HepG2 (cell line): Measurements from ENCODE around the gene UVSSA. TPM values are rescaled to one million over a fixed set of nuclear protein-coding genes. Genes with fewer than 3 reads are reported as not detected.

Source experiments
- ATAC-seq: fragments of 200-7000 bp; cut with Tn5 transposase; 3 replicates; pipeline ENCODE4 v1.9.1; 2020; ENCODE audit warnings: mild to moderate bottlenecking, moderate library complexity
- BruUV-seq: library from RNA; stranded (reverse); fragments of 400-500 nt; replicated peaks from 2 replicates; lab custom pipeline; 2021; lab: Mats Ljungman, UMichigan
- CTCF ChIA-PET: fragments of 300-600 bp; formaldehyde crosslinking; extraction: SDS; loops from one replicate; lab custom pipeline; 2021; ENCODE audit warnings: low total read pairs, inconsistent platforms, low intra/inter-chr PET ratio; lab: Yijun Ruan, JAX
- POLR2A ChIA-PET: fragments of 350-600 bp; sonication (Branson Sonifier 250); formaldehyde crosslinking; loops from one replicate; lab custom pipeline; 2020; ENCODE audit warnings: antibody characterized with exemption, inconsistent platforms; lab: Yijun Ruan, JAX
- DNase-seq: peaks from one replicate; pipeline ENCODE4 v3.0.0-alpha.2; 2015; ENCODE audit warnings: low spot score
- FAIRE-seq: peaks from 3 replicates; lab custom pipeline; 2011; peaks lifted over from hg19 to GRCh38; lab: Jason Lieb, UNC
- H2AFZ ChIP-seq: one replicate; pipeline ENCODE4 v1.6.1; 2011; ENCODE audit warnings: low read length, inconsistent platforms
- H3K27ac ChIP-seq: fragments of 300-600 bp; 3 replicates; pipeline ENCODE4 v1.8.0; 2011; ENCODE audit warnings: mixed run types, mild to moderate bottlenecking, mixed read lengths, low read length, inconsistent platforms; ENCODE audit not compliant: insufficient read depth; ENCODE audit errors: extremely low read length
- H3K27me3 ChIP-seq, 2 experiments: fragments of 200-600 bp in 1 of 2; 2 replicates in 1 of 2; 3 replicates in 1 of 2; pipeline versions ENCODE4 v1.6.0 to v1.8.0; 2011; ENCODE audit warnings: low read length in 2 of 2, mild to moderate bottlenecking in 2 of 2, moderate library complexity in 2 of 2, inconsistent platforms in 1 of 2; ENCODE audit not compliant: insufficient read depth in 2 of 2, control insufficient read depth in 1 of 2
- H3K36me3 ChIP-seq, 2 experiments: fragments of 200-600 bp in 1 of 2; replicated peaks in 1 of 2; 2 replicates in 1 of 2; 3 replicates in 1 of 2; pipeline versions ENCODE4 v1.5.1 to v1.8.0; 2011; ENCODE audit warnings: low read length in 2 of 2, inconsistent platforms in 1 of 2; ENCODE audit not compliant: insufficient read depth in 2 of 2, control insufficient read depth in 1 of 2
- H3K4me1 ChIP-seq: 2 replicates; pipeline ENCODE4 v1.5.1; 2012; ENCODE audit warnings: low read length, inconsistent platforms; ENCODE audit not compliant: insufficient read depth
- H3K4me2 ChIP-seq: 2 replicates; pipeline ENCODE4 v1.6.0; 2011; ENCODE audit warnings: low read depth, low read length, inconsistent platforms
- H3K4me3 ChIP-seq, 3 experiments: fragments of 200-600 bp in 1 of 3; sonication (generic), shearing (Covaris generic) in 1 of 3; replicated peaks in 1 of 3; 2 replicates each; pipeline ENCODE4 v1.5.1; 2011 to 2016; ENCODE audit warnings: low read length in 3 of 3, inconsistent platforms in 2 of 3, low read depth in 2 of 3, mild to moderate bottlenecking in 2 of 3, control low read depth in 1 of 3, mixed read lengths in 1 of 3; ENCODE audit not compliant: insufficient read depth in 1 of 3
- H3K79me2 ChIP-seq: one replicate; pipeline ENCODE4 v1.6.1; 2011; ENCODE audit warnings: low read length, inconsistent platforms; ENCODE audit not compliant: insufficient read depth
- H3K9ac ChIP-seq: 2 replicates; pipeline ENCODE4 v1.6.0; 2011; ENCODE audit warnings: mild to moderate bottlenecking, low read depth, low read length, inconsistent platforms; ENCODE audit not compliant: insufficient read depth
- H3K9me3 ChIP-seq: 2 replicates; pipeline ENCODE4 v1.5.1; 2012; ENCODE audit warnings: mild to moderate bottlenecking, low read length
- H4K20me1 ChIP-seq: 2 replicates; pipeline ENCODE4 v1.6.0; 2011; ENCODE audit warnings: inconsistent platforms, mild to moderate bottlenecking, low read length, moderate library complexity; ENCODE audit not compliant: insufficient read depth
- ARHGAP35 ChIP-seq: sonication (generic); formaldehyde crosslinking; IDR thresholded peaks from 2 replicates; pipeline ENCODE4 v1.9.0; 2022; ENCODE audit warnings: mild to moderate bottlenecking, inconsistent platforms, moderate library complexity, missing genetic modification reagents, borderline replicate concordance
- ATAD3A ChIP-seq: sonication (generic); formaldehyde crosslinking; IDR thresholded peaks from 2 replicates; pipeline ENCODE4 v1.4.0; 2020; ENCODE audit warnings: missing genetic modification reagents
- CBX1 ChIP-seq: IDR thresholded peaks from one replicate; pipeline ENCODE4 v1.6.1; 2016; ENCODE audit warnings: antibody characterized with exemption, low read depth
- FOXA1 ChIP-seq, 2 experiments: fragments of 450-650 bp in 1 of 2; sonication (generic) in 1 of 2; formaldehyde crosslinking in 1 of 2; IDR thresholded peaks; 2 replicates each; pipeline versions ENCODE4 v1.4.0 to v1.6.1; 2016 to 2020; ENCODE audit warnings: missing genetic modification reagents in 1 of 2
- HOXD1 ChIP-seq: sonication (generic); formaldehyde crosslinking; IDR thresholded peaks from 2 replicates; pipeline ENCODE4 v1.5.0; 2020; ENCODE audit warnings: missing genetic modification reagents
- MATR3 ChIP-seq: sonication (generic); formaldehyde crosslinking; IDR thresholded peaks from 2 replicates; pipeline ENCODE4 v1.4.0; 2020; ENCODE audit warnings: missing genetic modification reagents
- MIER3 ChIP-seq: IDR thresholded peaks from 2 replicates; pipeline ENCODE4 v1.6.1; 2016; ENCODE audit warnings: missing compliant biosample characterization, borderline replicate concordance
- POLR2AphosphoS5 ChIP-seq: IDR thresholded peaks from 2 replicates; pipeline ENCODE4 v1.6.1; 2012; ENCODE audit warnings: low read depth, low read length
- RXRB ChIP-seq: IDR thresholded peaks from 2 replicates; pipeline ENCODE4 v1.6.1; 2016; ENCODE audit warnings: borderline replicate concordance, missing genetic modification reagents, missing compliant biosample characterization
- SIN3A ChIP-seq: IDR thresholded peaks from 2 replicates; pipeline ENCODE4 v1.6.1; 2011; ENCODE audit warnings: low read depth, mild to moderate bottlenecking, control low read depth, low read length, borderline replicate concordance
- SP4 ChIP-seq: sonication (generic); formaldehyde crosslinking; IDR thresholded peaks from 2 replicates; pipeline ENCODE4 v1.8.1; 2023; ENCODE audit warnings: mild to moderate bottlenecking, missing genetic modification reagents
- ZBTB43 ChIP-seq: sonication (generic); formaldehyde crosslinking; conservative IDR thresholded peaks from 2 replicates; pipeline ENCODE4 v1.4.0; 2020; ENCODE audit warnings: missing genetic modification reagents
- ZBTB44 ChIP-seq: sonication (generic); formaldehyde crosslinking; IDR thresholded peaks from 2 replicates; pipeline ENCODE4 v1.4.0; 2020; ENCODE audit warnings: missing genetic modification reagents
- ZC3H13 ChIP-seq: sonication (generic); formaldehyde crosslinking; IDR thresholded peaks from 2 replicates; pipeline ENCODE4 v1.8.1; 2023; ENCODE audit warnings: mild to moderate bottlenecking, missing genetic modification reagents, moderate library complexity
- ZNF230 ChIP-seq: sonication (generic); formaldehyde crosslinking; IDR thresholded peaks from 2 replicates; pipeline ENCODE4 v1.4.0; 2020; ENCODE audit warnings: mild to moderate bottlenecking, missing genetic modification reagents
- ZNF816 ChIP-seq: sonication (generic); formaldehyde crosslinking; IDR thresholded peaks from 2 replicates; pipeline ENCODE4 v1.8.0; 2022; ENCODE audit warnings: missing genetic modification reagents, mild to moderate bottlenecking, borderline replicate concordance
- ZSCAN30 ChIP-seq: sonication (generic); formaldehyde crosslinking; IDR thresholded peaks from 2 replicates; pipeline ENCODE4 v1.5.0; 2020; ENCODE audit warnings: mild to moderate bottlenecking, missing genetic modification reagents
- WGBS: methylation state at CpG from one replicate; pipeline ENCODE4 v1.1.6; 2017; ENCODE audit warnings: low lambda C conversion rate; 5-methylcytosine and 5-hydroxymethylcytosine counted together
- in situ Hi-C: cut with HindIII; loops from 2 replicates; pipeline ENCODE4 v1.10.0; 2017; ENCODE audit warnings: low pct_unique_long_range_greater_than_20kb; ENCODE audit not compliant: extremely low pct_ligation_motif_present
- intact Hi-C: fragments of 100-400 bp; cut with micrococcal nuclease; formaldehyde crosslinking; loops from one replicate; pipeline ENCODE4 v1.10.0; 2022; ENCODE audit not compliant: unreplicated experiment
- polyA plus RNA-seq, 8 experiments: library from polyadenylated mRNA; depleted of rRNA in 3 of 8; stranded (reverse) in 7 of 8; unstranded in 1 of 8; fragments of >200 nt; fragmentation: Illumina TruSeq in 4 of 8; extraction: Trizol in 4 of 8; gene quantifications; 2 replicates each; pipeline versions ENCODE4 v1.2.1 to v1.2.3, GENCODE V29; 2011 to 2016; ENCODE audit warnings: low read depth in 4 of 8, missing spikeins in 1 of 8, mixed read lengths in 1 of 8; ENCODE audit not compliant: insufficient read depth in 1 of 8
- total RNA-seq, 5 experiments: library from RNA; depleted of rRNA; stranded (reverse); fragments of >200 nt; fragmentation: Illumina TruSeq; extraction: Trizol; gene quantifications; 2 replicates each; pipeline ENCODE4 v1.2.3, GENCODE V29; 2016; ENCODE audit warnings: low read depth in 1 of 5
- TF ChIP-seq, protein P1 (sequence below): sonication (generic); formaldehyde crosslinking; IDR thresholded peaks from 2 replicates; pipeline ENCODE4 v1.4.0; 2020; ENCODE audit warnings: missing genetic modification reagents

Gene UVSSA
- total and polyA plus RNA-seq, 2 of the 13 experiments (the other 11 are each of a cell fraction or from before 2014, with no cell fraction given) = 4.6 to 8.4 TPM

DNA sequence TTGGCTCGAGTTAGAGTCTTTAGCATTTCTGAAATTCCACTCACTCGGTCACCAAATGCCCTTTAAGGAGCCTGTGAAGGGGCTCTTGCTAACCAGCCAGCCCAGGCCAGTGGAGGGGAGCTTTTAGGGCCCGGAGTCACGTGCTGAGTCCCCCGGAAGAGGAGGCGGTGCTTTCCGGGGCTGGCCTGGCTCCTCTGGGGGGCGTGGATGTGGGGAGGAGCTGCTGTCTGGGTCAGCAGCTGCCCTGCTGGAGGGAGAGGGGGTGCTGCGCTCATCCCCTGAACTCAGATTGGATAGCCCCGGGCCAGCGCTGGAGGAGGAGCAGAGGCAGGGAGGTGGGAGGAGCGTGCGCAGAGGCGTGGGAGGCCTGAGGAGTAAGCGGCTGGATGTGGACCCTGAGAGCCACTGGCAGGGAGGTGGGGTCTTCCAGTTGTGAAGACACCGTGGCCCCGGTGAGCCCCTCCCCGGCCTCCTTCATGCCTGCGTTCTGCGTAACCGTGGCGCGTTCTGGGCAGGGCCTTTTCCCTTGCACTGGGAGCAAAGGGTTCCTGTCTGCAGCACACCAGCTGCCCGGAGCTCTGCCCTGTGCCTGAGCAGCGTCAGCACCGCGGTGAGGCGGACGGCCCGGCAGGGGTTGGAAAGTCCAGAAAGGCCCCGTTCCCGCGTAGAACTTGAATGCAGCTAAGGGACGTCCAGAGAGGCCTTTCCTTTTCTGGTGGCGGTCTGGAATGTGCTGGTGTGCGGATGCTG lies 37.6 kb upstream of the UVSSA start (continued):
- TF ChIP-seq SP4 = peak; percentile 76; the same call in 1 of the 2 replicates
- no peak for TF ChIP-seq ZNF230
- no peak for TF ChIP-seq ZBTB43 (CRISPR knock-in tag)
- TF ChIP-seq, protein P1, sequence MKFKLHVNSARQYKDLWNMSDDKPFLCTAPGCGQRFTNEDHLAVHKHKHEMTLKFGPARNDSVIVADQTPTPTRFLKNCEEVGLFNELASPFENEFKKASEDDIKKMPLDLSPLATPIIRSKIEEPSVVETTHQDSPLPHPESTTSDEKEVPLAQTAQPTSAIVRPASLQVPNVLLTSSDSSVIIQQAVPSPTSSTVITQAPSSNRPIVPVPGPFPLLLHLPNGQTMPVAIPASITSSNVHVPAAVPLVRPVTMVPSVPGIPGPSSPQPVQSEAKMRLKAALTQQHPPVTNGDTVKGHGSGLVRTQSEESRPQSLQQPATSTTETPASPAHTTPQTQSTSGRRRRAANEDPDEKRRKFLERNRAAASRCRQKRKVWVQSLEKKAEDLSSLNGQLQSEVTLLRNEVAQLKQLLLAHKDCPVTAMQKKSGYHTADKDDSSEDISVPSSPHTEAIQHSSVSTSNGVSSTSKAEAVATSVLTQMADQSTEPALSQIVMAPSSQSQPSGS (CRISPR knock-in tag) = no peak
- TF ChIP-seq MIER3 (CRISPR knock-in tag) = no peak
- no peak for TF ChIP-seq ZNF816

GRCh38 chr4:1310031-1310795 lies 36.8 kb upstream of the UVSSA start:
- POLR2A ChIA-PET = interaction anchor here (0.7 to 2.6 kb wide), 4 partner anchors 8 to 36 kb away, joined by 3 to 29 read pairs (median 15); partner anchors contain the start of genes MAEA and UVSSA
- Histone ChIP-seq H3K27ac (peak overlapping the region; percentile 75), H3K36me3 (peaks cover 13 to 28% of the 10 kb centered on the region in 2 experiments), H3K4me3 (peak overlapping the region; percentile 57 to 78 (median 73); a peak in 5 of 6 replicates), H3K9me3 (no peaks in the 10 kb centered on the region), H3K27me3 (no peaks in the 10 kb centered on the region), H3K9ac (peak overlapping the region; percentile 74), H3K4me1 (peaks cover 64% of the 10 kb centered on the region), H3K4me2 (peak overlapping the region; percentile 92), H2AFZ (no peak overlapping the region), H3K79me2 (peaks cover 73% of the 10 kb centered on the region), H4K20me1 (peaks cover 11% of the 10 kb centered on the region; the same call in 1 of the 2 replicates)
- in situ Hi-C loops = no loop called here
- intact Hi-C loops = no loop called here
- CTCF ChIA-PET = no interaction called here
- no peak for FAIRE-seq
- no TSS peak for BruUV-seq
- DNase-seq = no peak
- 51% methylated on average over 17 of the region's 32 CpGs for WGBS
- no peak for ATAC-seq
- 0 out of 2 replicates have a peak, but pooled peaks have one; percentile 16 for TF ChIP-seq ZC3H13 (CRISPR knock-in tag)
- no peak for TF ChIP-seq ATAD3A (CRISPR knock-in tag)
- no peak for TF ChIP-seq HOXD1 (CRISPR knock-in tag)
- no peak for TF ChIP-seq RXRB (CRISPR knock-in tag)
- TF ChIP-seq SIN3A = no peak
- no peak for TF ChIP-seq MATR3
- no peak for TF ChIP-seq CBX1
- no peak for TF ChIP-seq ZBTB44 (CRISPR knock-in tag)
- no peak for TF ChIP-seq ZSCAN30 (CRISPR knock-in tag)
- no peak for TF ChIP-seq ARHGAP35
- TF ChIP-seq POLR2AphosphoS5 = no peak
- no peak for TF ChIP-seq FOXA1 (IDR thresholded peaks at IDR 0.05)
- TF ChIP-seq FOXA1 (CRISPR knock-in tag; IDR thresholded peaks at IDR 0.05) = no peak
